ENCODE measurements around the gene MIOS. TPM values are rescaled to one million over a fixed set of nuclear protein-coding genes. Genes with fewer than 3 reads are reported as not detected.

The MIOS gene
- total RNA-seq, 1 experiment from 2014 or later = 18.6 TPM

DNA sequence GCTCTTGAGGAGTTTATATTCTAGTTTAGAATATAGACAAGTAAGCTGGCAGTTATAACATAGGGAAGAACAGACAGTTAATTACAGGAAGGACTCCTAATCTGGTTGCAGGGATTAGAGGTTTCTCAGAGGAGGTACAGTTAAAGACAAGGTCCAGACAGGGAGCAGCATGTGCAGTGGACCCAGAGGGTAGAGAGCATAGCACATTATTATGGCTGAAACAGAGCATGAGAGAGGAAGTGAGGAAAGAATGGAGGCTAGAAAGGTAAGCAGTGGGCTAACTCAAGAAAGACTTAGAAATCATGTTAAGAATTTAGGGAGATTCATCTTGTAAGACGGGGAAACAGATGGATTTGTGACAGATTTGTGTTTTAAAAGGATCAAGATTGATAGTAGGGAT, 9.7 kb downstream of the MIOS start:
- POLR2A ChIA-PET (ENCODE audit: unreplicated experiment) = no interaction called here
- Histone ChIP-seq H3K4me2 (ENCODE audit: low read length) (no peak overlapping the region), H3F3A (ENCODE audit: low read length, unreplicated experiment) (no peaks in the 10 kb centered on the region), H2AFZ (ENCODE audit: low read length) (no peak overlapping the region), H3K4me3 (ENCODE audit: low read length) (no peak overlapping the region), H3K27ac (ENCODE audit: low read length) (no peak overlapping the region), H3K79me2 (ENCODE audit: low read length) (peaks cover 31% of the 10 kb centered on the region), H3K36me3 (ENCODE audit: low read depth, low read length) (0 out of 2 replicates have a peak, but pooled peaks cover 6% of the 10 kb centered on the region), H4K20me1 (ENCODE audit: low read length) (no peaks in the 10 kb centered on the region), H3K27me3 (ENCODE audit: low read length) (no peaks in the 10 kb centered on the region), H3K9me3 (ENCODE audit: low read length) (no peaks in the 10 kb centered on the region), H3K9ac (ENCODE audit: low read length) (no peak overlapping the region), H3K9me2 (replicated peaks; ENCODE audit: low read length) (no peaks in the 10 kb centered on the region), H3K4me1 (ENCODE audit: insufficient read depth, low read length) (no peaks in the 10 kb centered on the region)
- no peak for ATAC-seq
- no TSS peak for BruUV-seq (replicated peaks)
- intact Hi-C loops (cut with micrococcal nuclease) = no loop called here
- TF ChIP-seq, protein P1, sequence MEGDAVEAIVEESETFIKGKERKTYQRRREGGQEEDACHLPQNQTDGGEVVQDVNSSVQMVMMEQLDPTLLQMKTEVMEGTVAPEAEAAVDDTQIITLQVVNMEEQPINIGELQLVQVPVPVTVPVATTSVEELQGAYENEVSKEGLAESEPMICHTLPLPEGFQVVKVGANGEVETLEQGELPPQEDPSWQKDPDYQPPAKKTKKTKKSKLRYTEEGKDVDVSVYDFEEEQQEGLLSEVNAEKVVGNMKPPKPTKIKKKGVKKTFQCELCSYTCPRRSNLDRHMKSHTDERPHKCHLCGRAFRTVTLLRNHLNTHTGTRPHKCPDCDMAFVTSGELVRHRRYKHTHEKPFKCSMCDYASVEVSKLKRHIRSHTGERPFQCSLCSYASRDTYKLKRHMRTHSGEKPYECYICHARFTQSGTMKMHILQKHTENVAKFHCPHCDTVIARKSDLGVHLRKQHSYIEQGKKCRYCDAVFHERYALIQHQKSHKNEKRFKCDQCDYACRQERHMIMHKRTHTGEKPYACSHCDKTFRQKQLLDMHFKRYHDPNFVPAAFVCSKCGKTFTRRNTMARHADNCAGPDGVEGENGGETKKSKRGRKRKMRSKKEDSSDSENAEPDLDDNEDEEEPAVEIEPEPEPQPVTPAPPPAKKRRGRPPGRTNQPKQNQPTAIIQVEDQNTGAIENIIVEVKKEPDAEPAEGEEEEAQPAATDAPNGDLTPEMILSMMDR (conservative IDR thresholded peaks at IDR 0.05; ENCODE audit: low read depth, low read length) = no peak
- no peak for DNase-seq
- CTCF ChIA-PET = no interaction called here

GRCh38 chr7:7577888-7578287, 11.2 kb downstream of the MIOS start:
- no peak overlapping the region for H3K4me3 ChIP-seq (ENCODE audit: low read length)
- no peaks in the 10 kb centered on the region for H4K20me1 ChIP-seq (ENCODE audit: low read length)
- 0 out of 2 replicates have a peak, but pooled peaks cover under 1% of the 10 kb centered on the region for H3K36me3 ChIP-seq (ENCODE audit: low read depth, low read length)
- no peak overlapping the region for H2AFZ ChIP-seq (ENCODE audit: low read length)
- ATAC-seq = no peak
- TF ChIP-seq, protein P1 (conservative IDR thresholded peaks at IDR 0.05; ENCODE audit: low read depth, low read length) = no peak
- no peak for TF ChIP-seq EZH2phosphoT487 (IDR thresholded peaks at IDR 0.05; ENCODE audit: borderline replicate concordance, low read length)
- no peak for TF ChIP-seq EZH2 (IDR thresholded peaks at IDR 0.05; ENCODE audit: low read length, unreplicated experiment)
- peaks cover 16% of the 10 kb centered on the region for H3K79me2 ChIP-seq (ENCODE audit: low read length)
- ChIA-PET CTCF (no interaction called here), POLR2A (ENCODE audit: unreplicated experiment) (no interaction called here)
- DNase-seq = no peak
- no peak overlapping the region for H3K4me2 ChIP-seq (ENCODE audit: low read length)
- no peaks in the 10 kb centered on the region for H3K9me3 ChIP-seq (ENCODE audit: low read length)
- H3F3A ChIP-seq (ENCODE audit: low read length, unreplicated experiment) = no peaks in the 10 kb centered on the region
- no peaks in the 10 kb centered on the region for H3K27me3 ChIP-seq (ENCODE audit: low read length)
- no peak overlapping the region for H3K9ac ChIP-seq (ENCODE audit: low read length)
- intact Hi-C loops (cut with micrococcal nuclease) = no loop called here
- H3K4me1 ChIP-seq (ENCODE audit: insufficient read depth, low read length) = no peaks in the 10 kb centered on the region
- BruUV-seq (replicated peaks) = no TSS peak
- H3K9me2 ChIP-seq (replicated peaks; ENCODE audit: low read length) = no peaks in the 10 kb centered on the region
- H3K27ac ChIP-seq (ENCODE audit: low read length) = no peak overlapping the region

DNA sequence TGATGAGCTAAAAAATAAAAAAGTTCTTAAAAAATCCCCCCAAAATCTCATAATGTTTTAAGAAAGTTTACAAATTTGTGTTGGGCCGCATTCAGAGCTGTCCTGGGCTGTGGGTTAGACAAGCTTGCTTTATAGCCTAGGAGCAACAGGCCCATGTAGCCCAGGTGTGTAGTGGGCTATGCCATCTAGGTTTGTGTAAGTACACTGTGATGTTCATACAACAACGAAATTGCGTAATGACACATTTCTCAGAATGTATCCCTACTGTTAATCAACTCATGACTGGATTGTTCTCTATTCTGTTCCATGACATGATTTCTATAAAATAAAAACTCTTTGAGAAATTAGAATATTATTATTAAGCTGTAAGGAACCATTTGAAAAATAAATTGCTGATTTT, 13.0 kb downstream of the MIOS start:
- intact Hi-C loops (cut with micrococcal nuclease) = no loop called here
- H3K27me3 ChIP-seq (ENCODE audit: low read length) = no peaks in the 10 kb centered on the region
- no peak overlapping the region for H3K27ac ChIP-seq (ENCODE audit: low read length)
- no peaks in the 10 kb centered on the region for H4K20me1 ChIP-seq (ENCODE audit: low read length)
- POLR2A ChIA-PET (ENCODE audit: unreplicated experiment) = interaction anchor here (0.5 kb wide), 1 partner anchor 62 kb away, joined by 4 read pairs; no protein-coding TSS in a partner anchor
- no peak overlapping the region for H3K4me2 ChIP-seq (ENCODE audit: low read length)
- no peaks in the 10 kb centered on the region for H3K4me1 ChIP-seq (ENCODE audit: insufficient read depth, low read length)
- CTCF ChIA-PET = no interaction called here
- no peaks in the 10 kb centered on the region for H3K9me2 ChIP-seq (replicated peaks; ENCODE audit: low read length)
- no peak for TF ChIP-seq EZH2 (IDR thresholded peaks at IDR 0.05; ENCODE audit: low read length, unreplicated experiment)
- TF ChIP-seq EZH2phosphoT487 (IDR thresholded peaks at IDR 0.05; ENCODE audit: borderline replicate concordance, low read length) = no peak
- TF ChIP-seq, protein P1 (conservative IDR thresholded peaks at IDR 0.05; ENCODE audit: low read depth, low read length) = no peak
- H3K9me3 ChIP-seq (ENCODE audit: low read length) = no peaks in the 10 kb centered on the region
- no peaks in the 10 kb centered on the region for H3F3A ChIP-seq (ENCODE audit: low read length, unreplicated experiment)
- no peak overlapping the region for H3K9ac ChIP-seq (ENCODE audit: low read length)
- H2AFZ ChIP-seq (ENCODE audit: low read length) = no peak overlapping the region
- DNase-seq = no peak
- ATAC-seq = no peak
- BruUV-seq (replicated peaks) = no TSS peak
- 0 out of 2 replicates have a peak, but pooled peaks cover 4% of the 10 kb centered on the region for H3K79me2 ChIP-seq (ENCODE audit: low read length)
- H3K4me3 ChIP-seq (ENCODE audit: low read length) = no peak overlapping the region
- no peaks in the 10 kb centered on the region for H3K36me3 ChIP-seq (ENCODE audit: low read depth, low read length)
